Activated T-cell treated with anti-CD3 and anti-CD28 coated beads for 48 hours (primary cell): ENCODE data around the gene TNXB.
"Not testable (repeated sequence)": the region's sequence is repeated elsewhere in the genome, so short reads cannot be mapped to it uniquely, and the experiment has no call there.

Experiments used
- DNase-seq: peaks from one replicate; pipeline ENCODE4 v3.0.0-alpha.2; 2020; ENCODE audit warnings: low read depth

TNXB gene

GRCh38 chr6:31996385-31996784 is 112.8 kb downstream of the TNXB start:
- DNase-seq = not testable (repeated sequence)

- not testable (repeated sequence) for DNase-seq
These were observed 114.7 kb downstream of the TNXB start for GRCh38 chr6:31994421-31994820.
